ENCODE measurements around the gene DNAH5.

Gene DNAH5

DNA sequence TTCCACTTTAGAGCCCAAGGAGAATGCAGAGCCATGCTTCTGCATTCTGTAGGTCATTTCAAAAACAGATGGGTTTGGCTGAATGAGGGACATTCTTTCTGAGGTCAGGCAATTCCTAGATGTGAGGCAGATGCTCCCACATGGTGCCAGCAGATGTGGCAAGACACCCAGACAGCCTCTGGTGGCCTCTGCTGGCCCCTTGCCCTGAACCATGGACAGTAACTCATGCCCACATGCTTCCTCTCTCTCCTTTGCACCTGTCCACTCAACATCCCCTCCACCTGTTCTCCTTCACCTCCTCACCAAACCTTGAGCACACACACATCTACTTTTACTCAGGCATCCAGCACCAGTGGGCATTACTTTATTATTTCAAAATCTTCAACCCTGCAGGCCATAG, 252.3 kb downstream of the DNAH5 start:
- no peak for DNase-seq

DNA sequence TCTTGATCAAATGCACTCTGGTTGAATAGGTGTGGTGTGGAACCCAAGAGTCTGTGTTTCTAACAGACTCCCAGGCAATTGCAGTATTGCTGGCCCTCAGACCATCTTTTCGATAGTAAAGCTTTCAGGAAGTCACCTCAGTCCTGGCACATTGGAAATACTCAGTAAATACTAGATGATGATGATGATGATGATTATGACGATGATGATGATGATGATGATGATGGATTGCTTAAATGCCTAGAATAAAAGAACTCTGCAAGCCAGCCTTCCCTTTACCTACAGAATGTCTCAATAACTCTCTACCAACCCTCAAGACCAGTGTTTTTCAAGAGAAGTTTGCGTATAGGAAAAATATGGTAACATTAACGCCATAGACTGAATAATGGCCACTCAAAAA, 268.0 kb downstream of the DNAH5 start:
- no peak for DNase-seq

DNA sequence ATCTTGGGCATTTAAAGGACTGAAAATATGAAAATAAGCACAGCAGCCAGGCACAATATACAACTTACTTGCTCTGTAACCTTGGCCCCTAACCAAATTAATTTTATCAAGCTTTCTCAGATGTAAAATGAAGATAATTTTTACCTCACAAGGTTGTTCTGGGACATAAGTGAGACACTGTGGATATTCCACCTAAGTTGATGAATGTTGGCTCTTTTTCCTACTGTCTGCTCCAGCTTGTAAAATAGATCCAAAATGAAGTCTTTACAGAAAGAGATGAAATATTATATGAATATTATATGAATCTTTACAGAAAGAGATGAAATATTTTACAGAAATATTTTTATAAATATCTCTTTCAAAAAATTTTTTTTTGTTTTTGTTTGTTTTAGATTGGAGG, 270.1 kb downstream of the DNAH5 start:
- no peak for DNase-seq

DNA sequence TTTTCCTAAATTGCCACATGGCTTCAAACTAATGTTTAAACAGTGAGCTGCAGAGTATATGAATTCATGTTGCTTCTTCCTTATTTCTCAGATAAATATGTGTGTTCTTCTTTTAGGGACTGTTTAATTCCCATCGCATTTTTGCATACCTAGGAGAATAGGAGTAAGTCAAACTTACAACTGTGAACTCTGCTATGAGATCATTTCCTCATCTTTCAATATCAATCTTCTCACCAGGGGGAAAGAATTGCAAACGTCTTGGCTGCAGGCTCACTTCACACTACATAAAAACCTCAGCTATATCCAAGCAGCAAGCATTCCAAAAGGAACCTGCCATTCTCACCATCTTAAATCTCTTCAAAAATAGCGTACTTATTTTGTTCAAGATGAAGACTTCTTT, 271.0 kb downstream of the DNAH5 start:
- no peak for DNase-seq

DNA sequence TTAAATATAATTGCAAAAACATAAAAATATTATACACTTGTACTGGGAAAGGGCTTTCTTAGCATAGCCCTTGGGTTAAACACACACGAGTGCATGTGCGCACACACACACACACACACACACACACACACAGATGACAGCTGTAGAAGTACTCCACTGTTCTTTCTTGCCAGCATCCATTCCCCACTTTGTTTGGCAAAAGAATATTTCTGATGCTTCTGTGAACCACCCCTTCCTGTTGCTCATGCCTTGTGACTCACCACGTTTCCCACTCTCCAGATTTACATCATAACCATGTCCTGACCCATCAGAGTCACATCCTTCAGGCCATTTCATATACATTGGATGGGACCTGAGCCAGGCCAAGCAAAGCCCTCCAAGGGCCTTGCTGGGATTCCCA, 280.1 kb downstream of the DNAH5 start:
- DNase-seq, result no peak

DNA sequence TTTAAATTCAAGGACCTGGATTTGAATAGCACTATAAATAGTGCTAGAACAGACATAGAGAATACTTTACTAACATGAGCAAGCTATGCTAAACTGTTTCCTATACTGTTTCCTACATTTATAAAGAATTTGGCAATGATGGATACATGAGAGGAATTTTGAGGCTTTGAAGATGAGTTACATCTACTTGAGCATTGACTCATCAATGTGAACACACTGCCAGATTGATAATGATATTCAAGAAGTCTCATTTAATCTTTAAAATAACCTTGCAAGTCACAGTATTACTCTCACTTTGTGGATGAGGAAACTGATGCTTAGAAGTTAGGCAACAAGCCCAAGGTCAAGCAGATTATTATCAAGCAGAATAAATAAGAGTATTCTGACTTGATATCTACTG, 281.9 kb downstream of the DNAH5 start:
- DNase-seq, result no peak

DNA sequence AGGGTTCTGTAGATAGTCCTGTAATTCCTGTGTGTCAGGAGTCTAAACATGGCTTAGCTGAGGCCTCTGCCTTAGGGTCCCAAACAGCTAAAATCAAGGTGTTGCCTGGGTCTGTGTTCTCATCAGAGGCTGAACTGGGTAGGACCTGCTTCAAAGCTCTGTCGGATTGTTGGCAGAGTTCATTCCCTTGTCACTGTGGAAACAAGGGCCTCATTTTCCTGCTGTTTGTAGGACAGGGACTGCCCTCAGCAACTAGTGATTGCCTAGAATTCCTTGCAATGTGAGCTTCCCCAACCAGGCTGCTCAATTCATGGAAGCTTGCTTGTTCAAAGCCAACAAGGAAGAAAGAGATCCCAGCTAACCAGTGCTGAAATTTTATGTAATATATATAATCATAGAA, 283.2 kb downstream of the DNAH5 start:
- no peak for DNase-seq

DNA sequence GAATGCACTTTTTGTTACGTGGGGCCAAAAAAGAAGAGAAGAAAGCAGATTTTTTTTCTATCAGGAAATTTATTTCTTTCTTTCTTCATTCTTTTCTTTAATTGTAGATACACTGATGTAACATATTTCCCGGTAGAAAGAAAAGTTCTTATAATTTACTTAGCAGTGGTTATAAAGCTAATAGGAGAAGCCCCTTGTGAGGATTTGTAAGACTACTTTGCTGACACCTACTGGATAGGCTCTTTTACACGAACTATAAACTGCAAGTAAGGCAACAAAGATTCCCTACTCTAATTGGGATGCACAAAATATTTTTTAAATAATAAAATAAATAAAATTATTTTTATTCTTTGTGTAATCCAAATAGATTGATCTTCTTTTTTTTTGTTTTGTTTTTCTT, 284.4 kb downstream of the DNAH5 start:
- DNase-seq, result no peak

DNA sequence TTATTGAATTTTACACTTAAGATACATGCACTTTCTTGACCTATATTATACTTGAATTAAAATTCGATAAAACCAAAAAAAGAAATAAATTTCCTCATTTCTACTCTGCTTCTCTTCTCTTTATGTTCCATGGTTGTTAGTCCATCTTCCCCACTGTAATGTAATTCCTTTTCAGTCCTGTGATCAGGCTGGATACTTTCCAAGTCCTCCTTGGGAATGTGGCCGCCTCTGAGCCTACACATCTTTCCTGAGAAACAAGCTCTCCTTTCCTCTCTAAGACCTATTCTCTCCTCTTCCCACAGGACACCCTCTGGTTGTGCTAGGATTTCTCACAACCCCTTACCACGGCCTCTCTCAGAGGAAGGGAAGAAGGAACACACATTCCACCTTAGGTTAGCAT, 285.1 kb downstream of the DNAH5 start:
- no peak for DNase-seq

DNA sequence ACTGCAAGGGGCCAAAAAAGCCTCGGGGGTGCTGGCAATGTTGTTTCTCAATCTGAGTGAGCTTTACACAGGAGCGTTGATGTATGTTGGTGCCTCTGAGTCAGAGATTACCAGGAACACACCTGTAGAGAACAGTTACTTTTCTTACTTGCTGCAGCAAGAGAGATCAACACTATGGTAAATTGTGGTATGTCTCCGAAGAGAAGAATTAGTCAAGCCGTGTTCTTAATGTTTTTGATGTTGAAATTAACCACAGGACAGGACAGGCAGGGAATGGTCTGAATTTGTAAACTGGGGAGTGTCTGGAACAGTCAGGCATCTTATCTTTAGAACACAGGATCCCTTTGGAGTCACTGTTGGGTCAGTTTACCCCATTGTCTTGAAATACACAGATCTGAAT, 285.7 kb downstream of the DNAH5 start:
- no peak for DNase-seq

DNA sequence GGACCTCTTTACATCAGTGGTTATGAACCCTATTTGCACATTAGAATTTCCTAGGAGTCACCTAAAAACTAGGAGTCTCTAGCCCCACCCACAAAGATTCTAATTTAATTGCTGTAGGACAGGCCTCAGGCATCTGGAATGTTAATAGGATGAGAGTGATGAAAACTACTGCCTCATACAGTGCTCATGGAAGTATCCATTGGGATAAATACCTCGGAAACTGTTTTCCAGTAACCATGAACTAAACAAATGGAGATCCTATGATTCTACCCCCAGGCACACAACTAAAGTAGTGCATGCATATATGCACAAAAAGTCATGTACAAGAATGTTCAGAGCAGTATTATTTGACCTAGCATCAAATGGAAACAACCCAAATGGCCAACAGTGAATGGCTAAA, 286.3 kb downstream of the DNAH5 start:
- DNase-seq, result no peak

DNA sequence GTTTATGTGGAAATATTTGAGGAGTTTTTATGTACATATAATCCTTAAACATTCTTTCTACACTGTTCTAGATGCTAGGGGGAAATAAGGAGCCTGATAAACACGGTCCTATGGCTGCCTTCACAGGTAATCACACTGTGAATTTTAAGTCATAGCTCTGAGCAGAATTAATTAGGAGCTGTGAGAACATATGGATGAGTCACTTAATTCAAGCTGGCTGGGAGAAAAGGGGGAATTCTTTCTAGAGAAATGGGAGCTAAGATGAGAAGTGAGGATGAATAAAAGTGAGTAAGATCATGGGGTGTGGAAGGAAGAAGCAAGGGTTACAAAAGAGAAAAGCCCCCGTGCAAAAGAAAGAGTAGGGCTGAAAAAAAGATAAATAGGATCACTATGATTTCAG, 290.8 kb downstream of the DNAH5 start:
- no peak for DNase-seq

DNA sequence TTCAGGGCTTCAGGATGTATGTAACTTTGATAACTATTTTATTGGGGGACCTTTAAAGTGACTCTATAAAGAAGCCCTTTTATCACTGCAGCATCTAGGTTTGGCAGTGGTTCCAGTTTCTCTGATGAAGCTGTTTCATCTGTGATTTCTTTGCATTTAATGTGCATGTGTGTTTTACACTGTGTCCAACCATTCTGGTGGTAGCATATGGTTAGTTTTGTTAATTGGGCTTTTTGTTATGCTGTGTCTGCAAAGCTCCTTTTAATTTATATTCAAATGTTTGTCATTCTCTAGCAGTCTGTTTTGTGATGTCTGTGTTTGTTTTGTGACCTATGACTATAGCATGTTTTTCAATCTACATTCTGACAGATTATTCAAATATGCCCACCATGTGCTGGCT, 294.8 kb downstream of the DNAH5 start:
- DNase-seq, result no peak

DNA sequence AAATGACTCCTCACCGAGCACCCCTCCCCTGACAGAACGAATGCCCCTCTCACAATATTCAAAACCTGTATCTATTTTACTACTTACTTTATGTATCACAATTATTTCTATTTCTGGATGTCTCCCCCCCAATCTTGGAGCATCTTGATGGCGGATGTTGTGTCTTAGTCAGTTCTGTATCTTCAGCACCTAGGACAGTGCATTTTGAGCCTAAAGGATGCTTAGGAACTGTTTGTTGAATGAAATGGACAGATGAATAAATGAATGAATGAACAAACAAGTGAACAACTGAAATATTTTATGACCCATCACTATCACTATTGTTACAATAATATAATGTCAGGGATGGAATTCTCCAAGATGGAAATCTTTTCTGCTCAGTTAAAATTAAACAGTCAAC, 295.7 kb downstream of the DNAH5 start:
- DNase-seq, result no peak

DNA sequence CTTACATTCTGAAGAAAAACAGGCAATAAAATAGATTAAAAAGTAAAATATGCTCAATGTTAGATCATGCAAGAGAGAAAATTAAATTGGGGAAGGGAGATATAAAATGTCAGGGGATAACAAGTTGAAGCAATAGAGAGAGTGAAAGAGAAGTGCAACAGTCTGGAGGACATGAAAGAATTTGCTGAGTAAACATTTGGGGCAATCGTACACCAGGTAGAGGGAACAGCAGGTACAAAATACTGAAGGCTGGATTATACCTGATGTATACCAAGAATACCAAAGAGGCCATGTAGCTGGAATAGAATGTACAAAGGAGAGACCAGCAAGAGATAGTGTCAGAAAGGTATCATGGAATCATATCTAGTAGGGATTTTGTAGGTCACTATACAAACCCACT, 300.8 kb downstream of the DNAH5 start:
- DNase-seq, result no peak

DNA sequence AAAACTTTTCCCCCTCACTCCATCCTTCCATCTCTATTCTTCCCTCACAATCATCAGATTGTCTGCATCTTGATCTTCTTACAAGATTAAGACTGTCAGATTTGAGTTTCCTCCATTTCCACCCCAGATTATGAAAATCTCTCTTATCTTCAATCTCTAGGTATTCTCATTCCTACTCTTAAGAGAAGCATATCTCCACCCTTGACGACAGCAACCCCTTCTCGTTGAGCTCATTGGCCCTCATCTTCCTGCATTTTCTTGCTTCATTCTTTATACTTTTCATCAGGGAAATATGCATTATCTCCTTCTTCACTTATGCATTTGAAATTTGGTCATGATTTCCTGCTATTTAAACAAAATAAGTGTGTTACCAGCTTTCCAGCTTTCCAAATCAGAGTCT, 301.3 kb downstream of the DNAH5 start:
- DNase-seq, result no peak
